Nephron progenitor cell (in vitro differentiated cells): ENCODE data around the gene RFFL.

ENCODE experiments used
- DNase-seq: peaks from one replicate; pipeline ENCODE4 v3.0.0; 2021
- H3K27ac Mint-ChIP-seq: 2 replicates; pipeline ENCODE4 v1.8.0; 2021; ENCODE audit warnings: mild to moderate bottlenecking, moderate library complexity, mixed read lengths
- H3K27me3 Mint-ChIP-seq: 2 replicates; pipeline ENCODE4 v1.8.0; 2021; ENCODE audit warnings: mild to moderate bottlenecking, low read depth, mixed read lengths; ENCODE audit not compliant: poor library complexity
- H3K36me3 Mint-ChIP-seq: 2 replicates; pipeline ENCODE4 v1.8.0; 2021; ENCODE audit warnings: low read depth, mixed read lengths
- H3K4me1 Mint-ChIP-seq: 2 replicates; pipeline ENCODE4 v1.8.0; 2021; ENCODE audit warnings: mixed read lengths
- H3K4me3 Mint-ChIP-seq: 2 replicates; pipeline ENCODE4 v1.8.0; 2021; ENCODE audit warnings: mild to moderate bottlenecking, moderate library complexity, mixed read lengths
- H3K9me3 Mint-ChIP-seq: 2 replicates; pipeline ENCODE4 v1.8.0; 2021; ENCODE audit warnings: mild to moderate bottlenecking, moderate library complexity, mixed read lengths
- TF ChIP-seq, protein P1 (sequence below): fragments of 200-600 bp; sonication (generic); IDR thresholded peaks from 2 replicates; pipeline ENCODE4 v1.5.0; 2021; ENCODE audit warnings: antibody characterized with exemption

The RFFL gene

GRCh38 chr17:34989473-34989872 lies 74.0 kb downstream of the RFFL start:
- peaks cover 90% of the 10 kb centered on the region for H3K36me3 Mint-ChIP-seq
- no peak overlapping the region for H3K27ac Mint-ChIP-seq
- no peaks in the 10 kb centered on the region for H3K27me3 Mint-ChIP-seq
- H3K9me3 Mint-ChIP-seq = no peaks in the 10 kb centered on the region
- peaks cover 11% of the 10 kb centered on the region for H3K4me1 Mint-ChIP-seq
- H3K4me3 Mint-ChIP-seq = no peak overlapping the region
- TF ChIP-seq, protein P1, sequence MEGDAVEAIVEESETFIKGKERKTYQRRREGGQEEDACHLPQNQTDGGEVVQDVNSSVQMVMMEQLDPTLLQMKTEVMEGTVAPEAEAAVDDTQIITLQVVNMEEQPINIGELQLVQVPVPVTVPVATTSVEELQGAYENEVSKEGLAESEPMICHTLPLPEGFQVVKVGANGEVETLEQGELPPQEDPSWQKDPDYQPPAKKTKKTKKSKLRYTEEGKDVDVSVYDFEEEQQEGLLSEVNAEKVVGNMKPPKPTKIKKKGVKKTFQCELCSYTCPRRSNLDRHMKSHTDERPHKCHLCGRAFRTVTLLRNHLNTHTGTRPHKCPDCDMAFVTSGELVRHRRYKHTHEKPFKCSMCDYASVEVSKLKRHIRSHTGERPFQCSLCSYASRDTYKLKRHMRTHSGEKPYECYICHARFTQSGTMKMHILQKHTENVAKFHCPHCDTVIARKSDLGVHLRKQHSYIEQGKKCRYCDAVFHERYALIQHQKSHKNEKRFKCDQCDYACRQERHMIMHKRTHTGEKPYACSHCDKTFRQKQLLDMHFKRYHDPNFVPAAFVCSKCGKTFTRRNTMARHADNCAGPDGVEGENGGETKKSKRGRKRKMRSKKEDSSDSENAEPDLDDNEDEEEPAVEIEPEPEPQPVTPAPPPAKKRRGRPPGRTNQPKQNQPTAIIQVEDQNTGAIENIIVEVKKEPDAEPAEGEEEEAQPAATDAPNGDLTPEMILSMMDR = no peak
- DNase-seq = no peak

DNA sequence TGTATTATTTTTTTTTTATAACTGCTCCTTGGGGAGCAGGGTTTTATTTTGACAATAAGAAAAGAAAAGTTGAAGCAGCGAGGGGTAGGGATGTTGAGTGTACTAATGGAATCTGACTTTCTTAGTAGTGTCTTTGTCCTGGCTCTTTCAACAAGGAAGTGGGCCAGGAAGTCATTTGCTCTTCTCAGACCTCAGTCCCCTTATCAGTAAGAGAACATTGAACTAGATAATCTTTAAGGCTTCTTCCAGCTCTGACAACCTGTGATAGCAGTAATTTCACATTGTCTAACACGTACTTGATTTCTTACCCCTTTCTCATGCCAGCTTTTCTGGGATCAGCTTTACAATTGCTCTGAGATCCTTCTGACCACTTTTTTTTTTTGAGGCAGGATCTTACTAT lies 74.9 kb downstream of the RFFL start:
- Mint-ChIP-seq H3K27ac (no peak overlapping the region), H3K36me3 (peaks cover 92% of the 10 kb centered on the region), H3K9me3 (no peaks in the 10 kb centered on the region), H3K4me1 (peaks cover 19% of the 10 kb centered on the region), H3K27me3 (no peaks in the 10 kb centered on the region), H3K4me3 (no peak overlapping the region)
- TF ChIP-seq, protein P1 = no peak
- no peak for DNase-seq

GRCh38 chr17:34987232-34987631 lies 76.3 kb downstream of the RFFL start:
- DNase-seq = no peak
- H3K4me3 Mint-ChIP-seq = no peak overlapping the region
- H3K27ac Mint-ChIP-seq = no peak overlapping the region
- no peaks in the 10 kb centered on the region for H3K9me3 Mint-ChIP-seq
- peaks cover 33% of the 10 kb centered on the region for H3K4me1 Mint-ChIP-seq
- no peaks in the 10 kb centered on the region for H3K27me3 Mint-ChIP-seq
- TF ChIP-seq, protein P1 = no peak
- peaks cover 90% of the 10 kb centered on the region for H3K36me3 Mint-ChIP-seq

DNA sequence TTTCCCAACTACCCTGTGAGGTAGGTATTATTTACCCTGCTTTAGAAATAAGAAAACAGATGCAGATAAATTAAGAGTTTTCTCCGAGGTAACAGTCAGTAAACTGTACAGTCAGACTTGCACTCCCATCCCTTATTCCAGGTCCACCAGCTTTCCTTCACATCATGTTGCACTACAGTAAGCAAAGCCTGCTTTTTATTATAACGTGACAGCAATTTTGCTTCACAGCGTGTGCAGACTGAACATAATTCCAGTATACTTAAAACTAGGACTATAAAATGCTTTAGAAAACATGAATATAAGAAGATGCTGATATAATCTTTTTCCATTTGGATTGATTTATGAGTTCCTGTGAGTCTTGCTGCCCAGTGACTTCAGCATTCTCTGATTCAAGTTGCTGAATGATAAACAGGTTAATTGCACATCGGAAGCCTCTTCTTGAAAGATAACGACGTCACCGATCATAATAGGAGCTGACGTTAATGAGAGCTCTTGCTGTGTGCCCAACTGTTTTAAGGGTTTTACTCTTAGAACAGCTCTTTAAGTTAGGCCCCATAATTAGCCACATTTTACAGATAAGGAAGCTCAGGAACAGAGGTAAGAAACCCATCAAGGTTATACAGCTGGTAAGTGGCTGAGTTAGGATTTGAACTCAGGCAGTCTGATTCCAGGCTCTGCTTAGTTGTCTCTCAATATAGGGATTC lies 81.8 kb downstream of the RFFL start:
- peak overlapping the region; percentile 98 for H3K4me3 Mint-ChIP-seq
- H3K4me1 Mint-ChIP-seq = peaks cover 58% of the 10 kb centered on the region
- no peak for DNase-seq
- H3K27me3 Mint-ChIP-seq = no peaks in the 10 kb centered on the region
- H3K36me3 Mint-ChIP-seq = peaks cover 39% of the 10 kb centered on the region
- H3K27ac Mint-ChIP-seq = peak overlapping the region; percentile 98
- H3K9me3 Mint-ChIP-seq = peaks cover 3% of the 10 kb centered on the region
- TF ChIP-seq, protein P1 = no peak

- peak overlapping the region; percentile 98 for H3K27ac Mint-ChIP-seq
- DNase-seq = peak; percentile 66
Measured at GRCh38 chr17:34980681-34981537, 82.6 kb downstream of the RFFL start.

More at GRCh38 chr17:34980681-34981537, 82.6 kb downstream of the RFFL start:
- Mint-ChIP-seq H3K36me3 (peaks cover 31% of the 10 kb centered on the region), H3K9me3 (peaks cover 3% of the 10 kb centered on the region), H3K27me3 (peaks cover 8% of the 10 kb centered on the region), H3K4me3 (peak overlapping the region; percentile 98), H3K4me1 (peaks cover 58% of the 10 kb centered on the region)
- TF ChIP-seq, protein P1 = no peak
